NCI-H510A (cell line): ENCODE measurements around the gene BEND7.
"Not testable (repeated sequence)": the region's sequence is repeated elsewhere in the genome, so short reads cannot be mapped to it uniquely, and the experiment has no call there.

Experiments used
- DNase-seq: peaks from one replicate; lab custom pipeline; 2025; lab: John Stamatoyannopoulos, UW

BEND7 gene

DNA sequence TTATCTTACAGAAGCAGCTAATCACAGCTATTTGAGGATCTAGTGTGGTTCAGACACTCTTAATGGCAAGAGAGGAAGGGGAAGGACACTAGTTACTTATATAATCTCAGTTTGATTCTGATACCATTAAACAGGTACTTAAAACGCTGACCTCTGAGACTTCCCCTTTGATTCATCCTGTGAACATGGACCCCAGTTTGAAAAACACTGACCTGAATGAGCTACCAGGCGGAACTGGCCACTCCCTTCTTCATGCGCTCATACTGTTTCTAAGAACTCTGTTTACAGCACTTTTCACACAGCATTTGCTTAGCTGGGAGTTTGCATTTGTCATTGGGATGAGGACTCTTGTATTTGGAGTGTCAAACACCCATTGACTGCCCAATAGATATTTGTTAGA, 45.7 kb downstream of the BEND7 start:
- DNase-seq: no peak

- no peak for DNase-seq
Observed at GRCh38 chr10:13481690-13482089, 47.1 kb downstream of the BEND7 start.

GRCh38 chr10:13475124-13475523, 53.7 kb downstream of the BEND7 start:
- no peak for DNase-seq

GRCh38 chr10:13473986-13474385, 54.8 kb downstream of the BEND7 start:
- DNase-seq: no peak

DNA sequence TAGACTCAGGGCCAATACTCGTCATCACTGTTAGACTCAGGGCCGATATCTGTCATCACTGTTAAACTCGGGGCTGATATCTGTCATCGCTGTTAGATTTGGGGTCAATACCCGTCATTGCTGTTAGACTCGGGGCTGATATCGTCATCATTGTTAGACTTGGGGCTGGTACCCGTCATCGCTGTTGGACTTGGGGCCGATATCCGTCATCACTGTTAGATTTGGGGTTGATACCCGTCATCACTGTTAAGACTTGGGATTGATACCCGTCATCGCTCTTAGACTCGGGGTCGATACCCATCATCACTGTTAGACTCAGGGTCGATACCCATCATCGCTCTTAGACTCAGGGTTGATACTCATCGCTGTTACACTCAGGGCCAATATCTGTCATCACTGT, 56.5 kb downstream of the BEND7 start:
- no peak for DNase-seq

- no peak for DNase-seq
Observed at GRCh38 chr10:13470270-13470669, 58.5 kb downstream of the BEND7 start.

DNA sequence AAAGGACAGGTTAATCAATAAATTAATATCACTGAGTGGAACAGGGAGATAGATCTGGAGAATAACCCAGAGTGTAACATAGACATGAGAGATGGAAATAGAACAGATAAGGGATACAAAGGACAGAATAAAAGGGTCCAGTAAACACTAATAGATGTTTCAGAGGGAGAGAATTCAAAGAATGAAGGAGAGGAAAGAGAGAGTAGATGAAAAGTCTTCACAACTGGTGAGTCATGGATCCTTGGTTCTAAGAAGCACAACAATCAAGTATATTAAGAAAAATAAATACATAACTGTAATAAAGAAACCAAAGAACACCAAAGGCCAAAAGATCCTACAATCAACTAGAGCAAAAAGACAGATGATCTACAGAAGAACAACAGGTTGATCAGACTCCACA, 66.3 kb downstream of the BEND7 start:
- DNase-seq: no peak

GRCh38 chr10:13458687-13459012, 70.2 kb downstream of the BEND7 start:
- DNase-seq: no peak

DNA sequence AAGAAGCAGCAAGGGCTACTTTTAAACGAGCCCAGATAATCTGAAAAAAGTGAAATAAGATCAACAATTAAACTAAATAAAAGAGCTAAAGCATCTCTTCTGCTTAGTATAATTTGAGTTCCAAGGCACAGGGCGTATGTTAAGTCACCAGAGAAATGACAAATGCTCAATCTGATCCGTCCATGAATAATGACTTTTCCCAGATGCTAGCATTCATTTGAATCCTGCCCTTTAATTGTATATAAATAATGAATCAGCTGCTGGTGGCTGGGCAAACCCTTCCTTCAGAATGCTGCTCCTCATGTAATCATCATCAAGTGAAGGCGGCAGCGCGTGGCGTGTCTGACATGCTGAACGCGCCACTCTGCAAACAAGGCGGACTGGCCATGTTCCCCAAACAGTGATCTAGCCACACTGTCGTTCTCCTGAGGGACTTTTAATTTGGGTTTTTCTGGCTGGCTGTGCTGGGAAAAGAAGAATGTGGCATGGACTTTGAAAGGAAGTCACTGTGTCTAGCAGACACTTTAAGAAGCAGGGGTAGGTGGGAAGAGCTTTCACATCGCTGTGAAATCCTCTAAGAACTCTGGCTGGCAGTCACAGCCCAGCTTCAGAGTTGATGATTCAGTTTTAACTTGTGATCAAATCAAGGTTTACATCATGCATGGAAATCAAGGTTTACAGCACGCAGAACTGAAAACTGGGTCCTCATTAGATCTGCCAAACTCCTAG, 70.7 kb downstream of the BEND7 start:
- no peak for DNase-seq

DNA sequence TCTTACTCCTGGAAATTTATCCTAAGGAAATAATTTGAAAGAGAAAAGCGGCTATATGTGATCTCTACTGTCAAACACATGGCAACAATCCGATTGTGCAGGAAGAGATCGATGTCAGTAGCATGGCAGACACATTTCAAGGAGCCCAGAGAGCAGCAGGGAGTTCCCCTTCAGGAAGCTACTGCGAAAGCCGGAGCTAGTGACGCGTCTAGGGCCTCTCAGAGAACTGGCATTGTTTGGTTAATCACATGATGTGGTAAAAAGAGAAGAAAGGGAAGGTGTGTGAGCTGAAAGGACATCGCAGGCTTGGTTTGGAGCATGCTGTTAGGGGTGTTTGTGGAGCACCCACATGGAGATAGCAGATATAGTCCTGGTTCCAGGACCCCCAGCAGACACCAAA, 74.9 kb downstream of the BEND7 start:
- DNase-seq: no peak

GRCh38 chr10:13450069-13450468, 78.7 kb downstream of the BEND7 start:
- no peak for DNase-seq

DNA sequence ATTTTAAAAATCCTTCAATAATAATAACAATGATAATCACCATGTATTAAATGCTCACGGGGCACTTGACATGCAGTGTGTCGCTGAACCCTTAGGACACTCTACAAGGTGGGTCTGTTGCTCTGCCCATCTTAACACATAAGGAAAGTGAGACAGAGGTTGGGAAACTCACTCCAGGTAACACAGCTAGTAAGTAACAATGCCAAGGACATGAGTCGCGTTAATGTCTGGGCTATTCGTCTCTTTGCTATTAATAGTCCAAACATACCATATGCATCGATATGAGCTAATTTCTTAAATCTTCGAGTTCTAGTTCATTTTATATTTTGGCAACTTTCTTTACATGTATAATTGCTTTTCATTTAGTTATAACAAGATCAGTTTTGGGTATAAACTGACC, 79.5 kb downstream of the BEND7 start:
- no peak for DNase-seq

GRCh38 chr10:13448216-13448615, 80.6 kb downstream of the BEND7 start:
- DNase-seq: no peak

DNA sequence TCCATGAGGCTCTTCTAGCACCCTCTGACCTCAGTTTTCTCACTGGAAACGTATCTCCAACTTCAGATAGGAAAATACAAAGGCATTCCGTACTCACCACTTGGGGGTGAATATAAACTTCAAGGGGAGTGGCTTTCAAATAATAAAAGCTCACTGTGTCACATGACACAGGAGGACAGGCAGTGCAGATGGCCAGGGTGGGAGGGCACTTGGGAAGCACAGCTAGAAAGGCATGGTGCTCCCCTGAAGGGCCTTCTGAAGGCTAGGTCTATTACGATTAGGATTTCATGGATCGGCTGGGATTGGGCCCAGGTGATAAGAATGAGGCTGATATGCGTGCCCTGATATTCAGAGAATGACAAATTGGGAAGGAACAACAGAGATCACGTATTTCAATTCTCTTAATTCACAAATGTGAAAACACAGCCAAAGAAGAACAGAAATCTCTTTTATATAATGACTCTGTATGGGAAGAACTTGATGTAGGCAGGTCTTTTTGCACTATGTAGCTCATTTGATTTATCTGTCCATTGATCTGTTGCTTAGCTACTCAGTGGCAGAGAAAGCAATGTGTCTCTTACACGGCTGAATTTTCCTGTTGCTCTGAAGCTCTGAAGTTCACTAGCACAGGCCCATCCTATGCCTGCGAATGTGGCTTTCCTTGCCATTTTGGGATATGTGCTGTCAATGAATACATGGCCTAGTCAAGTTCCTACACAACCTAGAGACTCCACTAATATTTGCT, 83.0 kb downstream of the BEND7 start:
- DNase-seq: no peak

- no peak for DNase-seq
Observed at GRCh38 chr10:13441476-13441875, 87.3 kb downstream of the BEND7 start.

DNA sequence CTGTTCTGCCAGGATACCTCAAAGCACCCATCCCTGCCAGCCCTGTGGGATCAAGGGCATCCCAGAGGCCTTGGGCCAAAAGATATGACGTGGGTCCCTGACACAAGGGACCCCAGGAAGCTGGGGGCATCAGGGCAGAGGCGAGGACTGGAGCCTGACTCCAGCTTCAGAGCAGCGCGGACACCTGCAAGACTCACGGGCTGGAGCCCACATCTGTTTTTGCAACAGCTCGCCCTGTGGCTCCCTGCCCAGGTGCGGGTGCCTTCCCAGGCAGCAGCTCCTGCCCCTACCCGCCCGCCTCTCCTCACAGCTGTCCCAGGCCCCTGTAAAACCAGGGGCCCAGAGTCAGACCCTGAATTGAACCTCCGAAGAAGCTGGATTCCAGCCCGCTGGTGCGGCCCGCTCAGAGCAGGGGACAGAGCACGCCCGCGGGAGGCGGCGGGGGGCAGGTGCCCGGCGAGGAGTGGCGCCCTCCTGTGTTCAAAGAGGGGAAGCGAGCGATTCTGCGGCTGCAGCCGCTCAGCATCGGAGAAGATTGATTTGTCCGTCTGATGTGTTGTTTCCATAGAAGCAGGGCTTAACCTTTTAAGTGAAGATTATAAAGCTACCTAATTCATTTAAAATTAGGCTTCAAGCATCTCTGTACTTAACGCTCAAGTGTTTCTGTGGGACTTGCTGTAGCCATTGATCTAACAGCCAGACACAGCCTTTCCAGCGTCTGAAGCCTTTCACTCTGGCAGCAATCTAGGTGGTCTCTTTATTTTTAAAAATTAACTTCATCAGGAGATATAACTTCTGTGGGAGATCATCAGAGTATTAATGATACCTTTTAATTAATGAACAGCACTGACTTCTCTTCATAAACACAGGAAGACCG, 88.4 kb downstream of the BEND7 start:
- DNase-seq: peak; percentile 22

DNA sequence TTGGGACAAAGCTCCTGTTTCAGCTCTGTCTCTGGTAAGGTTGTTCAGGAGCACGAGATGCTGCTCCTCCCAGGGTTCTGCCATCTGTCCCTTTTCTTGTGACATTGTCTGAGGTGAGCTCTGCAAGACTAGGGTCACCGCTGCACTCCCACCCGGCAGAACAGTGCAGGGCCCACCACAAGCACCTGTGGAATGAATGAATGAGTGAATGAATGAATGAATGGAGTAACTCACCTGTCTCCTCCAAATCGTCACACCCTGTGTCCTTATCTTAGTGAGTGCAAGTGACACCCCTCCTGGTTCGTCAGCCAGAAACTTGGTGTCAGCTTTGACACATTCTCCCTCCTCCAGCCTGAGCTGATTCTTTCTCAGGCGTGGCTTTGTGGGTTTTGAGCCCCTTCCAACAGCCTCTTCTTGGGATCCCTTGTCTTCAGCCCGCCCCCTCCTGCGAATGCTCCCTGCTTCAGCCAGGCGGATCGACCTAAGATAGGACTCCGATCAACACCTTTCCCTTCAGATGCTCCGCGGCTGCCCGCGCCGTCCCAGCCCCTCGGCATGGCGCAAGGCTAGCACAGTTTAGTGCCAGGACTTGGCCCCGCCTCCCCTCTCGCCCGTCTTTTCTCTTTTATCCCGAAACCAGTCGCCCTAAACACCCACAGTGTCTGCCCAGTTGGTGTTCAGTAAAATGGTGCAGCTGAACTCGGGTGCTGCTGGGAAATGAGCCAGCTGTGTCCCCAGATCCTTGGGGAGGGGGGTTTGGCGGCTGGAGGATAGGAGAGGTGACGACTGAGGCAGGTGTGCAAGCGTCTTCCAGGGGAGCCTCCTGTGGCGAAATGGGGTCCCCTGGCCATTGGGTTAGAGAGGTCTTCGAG, 89.3 kb downstream of the BEND7 start:
- DNase-seq: no peak

GRCh38 chr10:13437026-13437555, 91.7 kb downstream of the BEND7 start:
- DNase-seq: no peak

DNA sequence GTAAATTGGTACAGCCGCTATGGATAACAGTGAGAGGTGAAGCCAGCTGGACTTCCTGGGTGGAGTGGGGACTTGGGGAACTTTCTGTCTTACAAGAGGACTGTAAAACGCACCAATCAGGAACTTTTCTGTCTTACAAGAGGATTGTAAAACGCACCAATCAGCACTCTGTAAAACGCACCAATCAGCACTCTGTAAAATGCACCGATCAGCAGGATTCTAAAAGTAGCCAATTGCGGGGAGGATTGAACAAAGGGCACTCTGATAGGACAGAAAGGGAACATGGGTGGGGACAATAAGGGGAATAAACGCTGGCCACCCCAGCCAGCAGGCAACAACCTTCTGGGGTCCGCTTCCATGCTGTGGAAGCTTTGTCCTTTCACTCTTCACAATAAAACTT, 100.9 kb downstream of the BEND7 start:
- not testable (repeated sequence) for DNase-seq

DNA sequence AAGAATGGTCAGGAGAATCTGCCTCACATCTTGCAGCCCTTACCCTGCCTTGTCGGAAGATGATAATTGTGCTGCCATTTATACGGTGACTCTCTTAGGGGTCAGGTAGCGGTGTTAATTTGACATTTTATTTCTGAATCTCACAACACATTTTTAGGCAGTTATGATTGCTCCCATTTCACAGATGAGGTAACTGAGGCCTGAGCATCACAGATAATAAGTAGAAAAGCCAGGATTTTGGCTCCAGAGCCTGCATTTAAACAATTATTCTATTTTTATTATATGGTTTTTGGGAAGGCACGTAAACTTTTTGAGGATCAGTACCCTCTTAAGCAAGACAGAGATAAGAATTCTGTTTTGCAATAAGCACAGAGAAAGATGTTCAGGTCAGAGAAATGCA, 103.4 kb downstream of the BEND7 start:
- no peak for DNase-seq

DNA sequence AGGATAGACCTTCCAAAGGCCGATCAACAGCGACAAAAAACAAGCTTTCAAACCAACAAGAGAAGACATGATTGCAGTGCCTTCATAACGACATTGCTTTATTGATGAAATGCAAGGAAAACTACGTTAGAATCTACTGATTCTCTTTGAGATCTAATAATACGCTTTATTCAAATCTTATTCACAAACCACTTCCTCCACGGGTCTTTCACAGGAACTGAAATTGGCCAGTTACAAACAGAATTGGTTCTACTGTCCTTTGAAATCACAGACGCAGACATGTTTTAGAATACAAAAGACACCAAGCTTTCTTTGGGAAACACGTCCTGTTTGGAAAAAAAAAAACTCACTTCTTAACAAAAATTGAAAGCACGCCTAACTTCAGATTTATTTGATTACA, 106.0 kb downstream of the BEND7 start:
- no peak for DNase-seq
